DMS153 treated with DMSO at 0.1 percent for 48 hours (cell line): ENCODE measurements around the gene BSX.

Source experiments
- DNase-seq: peaks from one replicate; lab custom pipeline; 2025; ENCODE audit not compliant: unreplicated experiment; lab: John Stamatoyannopoulos, UW

The BSX gene

DNA sequence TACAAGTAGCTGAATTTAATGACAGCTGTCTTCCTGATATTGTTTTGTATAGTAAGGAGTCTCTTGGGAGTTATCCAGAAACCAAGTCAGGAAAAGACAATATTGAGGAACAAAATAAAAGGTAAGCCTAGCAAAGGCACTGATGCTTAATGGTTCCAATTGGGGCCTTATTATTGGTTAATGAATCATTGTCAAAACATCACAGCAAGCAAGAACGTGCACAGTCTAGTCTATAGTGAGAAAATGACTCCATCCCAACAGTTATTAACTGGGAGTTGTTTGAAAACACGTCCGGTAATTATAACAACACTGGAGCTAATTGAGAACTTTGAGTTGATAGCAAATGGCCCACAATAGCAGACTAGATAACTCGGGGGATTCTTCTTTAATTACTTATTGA is 17.7 kb downstream of the BSX start:
- no peak for DNase-seq

DNA sequence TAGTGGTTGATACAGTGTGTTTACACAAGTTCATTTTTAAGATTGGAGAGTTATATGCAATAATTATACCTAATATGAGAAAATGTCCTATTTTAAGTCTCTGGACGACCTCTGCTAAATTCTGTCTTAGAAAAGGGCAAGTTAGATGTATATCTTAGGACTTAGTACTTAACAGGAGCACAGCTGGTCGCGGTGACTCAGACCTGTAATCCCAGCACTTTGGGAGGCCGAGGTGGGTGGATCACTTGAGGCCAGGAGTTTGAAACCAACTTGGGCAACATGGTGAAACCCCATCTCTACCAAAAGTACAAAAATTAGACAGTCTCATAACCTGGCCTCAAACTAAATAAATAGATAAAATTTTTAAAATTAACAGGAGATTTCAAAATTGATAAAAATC is 27.2 kb downstream of the BSX start:
- no peak for DNase-seq

- DNase-seq, result no peak
These were observed 30.4 kb downstream of the BSX start for GRCh38 chr11:122951211-122951610.

- no peak for DNase-seq
These were observed 43.1 kb downstream of the BSX start for GRCh38 chr11:122938557-122938956.

DNA sequence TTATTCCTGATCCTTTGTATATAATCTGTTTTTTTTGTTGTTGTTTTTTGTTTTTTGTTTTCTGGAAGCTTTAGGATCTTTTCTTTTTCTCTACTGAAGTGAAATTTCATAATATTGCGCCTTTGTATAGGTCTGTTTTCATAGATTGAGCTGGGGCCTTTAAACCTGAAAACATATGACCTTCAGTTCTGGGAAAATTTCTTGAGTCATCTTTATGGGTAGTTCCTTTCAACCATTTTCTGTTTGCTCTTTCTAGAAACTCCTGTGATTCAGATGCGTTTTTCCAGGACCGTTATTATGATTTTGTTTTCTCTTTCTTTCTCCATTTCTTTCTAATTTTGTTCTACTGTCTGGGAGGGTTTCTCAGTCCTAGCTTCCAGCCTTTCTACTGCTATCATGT is 43.7 kb downstream of the BSX start:
- DNase-seq, result no peak

GRCh38 chr11:122933416-122933815 is 48.2 kb downstream of the BSX start:
- DNase-seq, result no peak

DNA sequence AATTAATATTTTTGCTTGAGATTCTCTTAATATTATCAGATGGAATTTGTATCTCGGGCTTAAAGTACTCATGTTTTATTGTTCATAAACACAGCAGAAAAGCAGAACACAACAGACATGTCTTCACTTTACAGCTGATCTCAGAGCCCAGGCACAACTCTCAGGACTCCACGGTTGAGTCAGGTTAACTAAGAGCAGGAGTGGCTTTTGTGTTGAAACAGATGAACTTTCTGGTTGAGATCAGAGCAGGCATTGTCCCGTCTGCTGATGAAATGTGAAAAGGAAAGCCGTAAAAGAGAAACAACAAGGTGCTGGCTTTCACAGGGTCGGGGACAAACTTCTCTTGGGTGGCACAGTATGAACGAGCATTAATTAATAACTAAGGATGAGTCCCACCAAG is 50.1 kb downstream of the BSX start:
- no peak for DNase-seq
